HCT116 (cell line): ENCODE data around the gene MTUS2.

Experiments used
- EZH2 ChIP-seq: fragments of 200-600 bp; sonication (generic); IDR thresholded peaks from 2 replicates; pipeline ENCODE4 v1.6.1; 2017; ENCODE audit warnings: antibody characterized with exemption, mixed run types
- EZH2phosphoT487 ChIP-seq: fragments of 200-600 bp; IDR thresholded peaks from 2 replicates; pipeline ENCODE4 v1.6.1; 2018; ENCODE audit warnings: antibody characterized with exemption, borderline replicate concordance
- FOSL1 ChIP-seq: IDR thresholded peaks from 2 replicates; pipeline ENCODE4 v1.6.1; 2012; ENCODE audit warnings: low read depth
- MAX ChIP-seq: IDR thresholded peaks from 2 replicates; pipeline ENCODE4 v1.6.1; 2012
- POLR2A ChIP-seq: IDR thresholded peaks from 2 replicates; pipeline ENCODE4 v1.7.0; 2011; ENCODE audit warnings: borderline replicate concordance; ENCODE audit not compliant: insufficient read depth, insufficient read length; ENCODE audit errors: extremely low read depth
- POLR2AphosphoS5 ChIP-seq: IDR thresholded peaks from 2 replicates; pipeline ENCODE4 v1.6.1; 2011; ENCODE audit warnings: mild to moderate bottlenecking, low read depth, low read length, moderate library complexity
- SIN3A ChIP-seq: IDR thresholded peaks from 2 replicates; pipeline ENCODE4 v1.6.1; 2012; ENCODE audit warnings: low read depth
- SP1 ChIP-seq: IDR thresholded peaks from 2 replicates; pipeline ENCODE4 v1.6.1; 2012; ENCODE audit warnings: low read depth
- YY1 ChIP-seq: IDR thresholded peaks from 2 replicates; pipeline ENCODE4 v1.6.1; 2011; ENCODE audit warnings: low read length, low read depth, moderate library complexity, mild to moderate bottlenecking; ENCODE audit not compliant: insufficient replicate concordance; ENCODE audit errors: extremely low read depth
- ZBTB33 ChIP-seq: IDR thresholded peaks from 2 replicates; pipeline ENCODE4 v1.6.1; 2011; ENCODE audit warnings: mild to moderate bottlenecking, low read length, moderate library complexity; ENCODE audit not compliant: insufficient replicate concordance; ENCODE audit errors: extremely low read depth
- ZFX ChIP-seq: fragments of 450-650 bp; IDR thresholded peaks from 2 replicates; pipeline ENCODE4 v1.6.1; 2017
- TF ChIP-seq, protein P1 (sequence below), 3 experiments: fragments of 200-600 bp in 1 of 3; sonication (generic) in 1 of 3; IDR thresholded peaks in 2 of 3; conservative IDR thresholded peaks in 1 of 3; 2 replicates each; pipeline ENCODE4 v1.5.1; 2012 to 2017; ENCODE audit warnings: low read depth in 2 of 3, low read length in 2 of 3, antibody characterized with exemption in 1 of 3, borderline replicate concordance in 1 of 3, control low read depth in 1 of 3, mild to moderate bottlenecking in 1 of 3, mixed read lengths in 1 of 3, mixed run types in 1 of 3, moderate library complexity in 1 of 3; ENCODE audit not compliant: insufficient read depth in 1 of 3

DNA sequence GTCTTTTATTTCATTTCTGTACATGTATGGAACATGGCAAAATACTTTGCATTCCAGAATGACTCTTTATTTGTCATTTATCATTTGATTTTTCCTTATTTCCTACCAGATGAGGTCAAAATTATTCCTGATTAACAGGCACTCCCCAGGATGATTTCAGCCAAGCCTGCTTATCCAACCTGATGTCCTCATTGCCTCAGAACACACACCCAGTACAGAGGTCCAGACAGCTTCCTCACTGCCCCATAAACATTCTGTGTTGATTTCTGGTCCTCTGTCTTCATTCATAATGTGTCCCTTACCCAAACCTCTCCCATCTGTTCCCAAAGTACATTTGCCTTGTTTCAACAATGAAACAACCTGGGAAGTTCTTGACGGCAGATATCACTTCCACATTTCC, 367.4 kb downstream of the MTUS2 start:
- TF ChIP-seq, protein P1, sequence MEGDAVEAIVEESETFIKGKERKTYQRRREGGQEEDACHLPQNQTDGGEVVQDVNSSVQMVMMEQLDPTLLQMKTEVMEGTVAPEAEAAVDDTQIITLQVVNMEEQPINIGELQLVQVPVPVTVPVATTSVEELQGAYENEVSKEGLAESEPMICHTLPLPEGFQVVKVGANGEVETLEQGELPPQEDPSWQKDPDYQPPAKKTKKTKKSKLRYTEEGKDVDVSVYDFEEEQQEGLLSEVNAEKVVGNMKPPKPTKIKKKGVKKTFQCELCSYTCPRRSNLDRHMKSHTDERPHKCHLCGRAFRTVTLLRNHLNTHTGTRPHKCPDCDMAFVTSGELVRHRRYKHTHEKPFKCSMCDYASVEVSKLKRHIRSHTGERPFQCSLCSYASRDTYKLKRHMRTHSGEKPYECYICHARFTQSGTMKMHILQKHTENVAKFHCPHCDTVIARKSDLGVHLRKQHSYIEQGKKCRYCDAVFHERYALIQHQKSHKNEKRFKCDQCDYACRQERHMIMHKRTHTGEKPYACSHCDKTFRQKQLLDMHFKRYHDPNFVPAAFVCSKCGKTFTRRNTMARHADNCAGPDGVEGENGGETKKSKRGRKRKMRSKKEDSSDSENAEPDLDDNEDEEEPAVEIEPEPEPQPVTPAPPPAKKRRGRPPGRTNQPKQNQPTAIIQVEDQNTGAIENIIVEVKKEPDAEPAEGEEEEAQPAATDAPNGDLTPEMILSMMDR (IDR thresholded peaks at IDR 0.05 in 2 of 3, conservative IDR thresholded peaks at IDR 0.05 in 1 of 3; ENCODE audit: borderline replicate concordance in 1 of 3, insufficient read depth in 1 of 3, low read depth in 2 of 3, low read length in 2 of 3) = no peak
- TF ChIP-seq SIN3A (no peak), EZH2 (no peak), ZFX (no peak), EZH2phosphoT487 (no peak), POLR2A (no peak), SP1 (no peak), MAX (no peak), FOSL1 (no peak), POLR2AphosphoS5 (no peak), ZBTB33 (no peak), YY1 (no peak)
